Esophagus muscularis mucosa (tissue), 4 donors: Measurements from ENCODE around the gene SPIRE2.

Source experiments
- EP300 ChIP-seq: sonication (generic); formaldehyde crosslinking; IDR thresholded peaks from one replicate; pipeline ENCODE4 v1.6.1; 2017; ENCODE audit warnings: antibody characterized with exemption
- POLR2A ChIP-seq: fragments of 450-650 bp; IDR thresholded peaks from one replicate; pipeline ENCODE4 v1.6.1; 2017; ENCODE audit warnings: antibody characterized with exemption, moderate library complexity, mild to moderate bottlenecking, low read depth
- POLR2AphosphoS5 ChIP-seq, 2 donors: sonication (generic); formaldehyde crosslinking; IDR thresholded peaks; one replicate each; pipeline ENCODE4 v1.6.1; 2017; ENCODE audit warnings: antibody characterized with exemption in 2 of 2
- TF ChIP-seq, protein P1 (sequence below), 3 experiments: fragments of 200-600 bp in 2 of 3; fragments of 450-650 bp in 1 of 3; sonication (generic) in 2 of 3; IDR thresholded peaks; one replicate each; pipeline ENCODE4 v1.5.1; 2017 to 2019; ENCODE audit warnings: antibody characterized with exemption in 3 of 3, mild to moderate bottlenecking in 2 of 3, moderate library complexity in 1 of 3

DNA sequence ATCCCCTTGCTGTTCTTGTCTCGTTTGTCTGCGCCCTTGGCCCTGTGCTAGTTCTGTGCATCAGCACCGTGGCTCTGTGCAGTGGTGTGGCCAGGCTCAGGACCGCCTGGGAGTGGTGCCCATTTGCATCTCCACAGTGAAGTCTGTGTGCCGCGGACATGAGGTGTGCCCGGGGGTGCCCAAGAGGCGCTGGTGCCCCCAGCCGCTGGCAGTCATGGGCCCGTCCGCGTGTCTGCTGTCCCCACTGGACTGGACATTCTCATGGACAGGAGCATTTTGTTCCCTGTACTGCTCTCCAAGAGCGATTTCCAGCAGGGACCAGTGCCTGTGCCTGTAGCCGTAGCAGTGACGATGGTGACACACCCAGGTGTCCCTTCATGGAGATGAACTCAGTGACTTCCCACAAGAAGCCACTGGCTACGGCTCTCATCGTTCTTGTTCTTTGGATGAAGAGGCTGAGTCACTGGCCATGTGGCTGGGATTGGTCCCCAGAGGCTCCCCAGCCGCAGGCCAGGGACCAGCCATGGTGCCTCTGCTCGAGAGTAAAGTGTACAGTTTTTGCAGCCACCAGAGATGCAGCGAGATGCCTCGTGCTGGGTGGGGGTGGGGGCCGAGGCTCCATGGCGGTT lies 77.3 kb downstream of the SPIRE2 start:
- TF ChIP-seq, protein P1, sequence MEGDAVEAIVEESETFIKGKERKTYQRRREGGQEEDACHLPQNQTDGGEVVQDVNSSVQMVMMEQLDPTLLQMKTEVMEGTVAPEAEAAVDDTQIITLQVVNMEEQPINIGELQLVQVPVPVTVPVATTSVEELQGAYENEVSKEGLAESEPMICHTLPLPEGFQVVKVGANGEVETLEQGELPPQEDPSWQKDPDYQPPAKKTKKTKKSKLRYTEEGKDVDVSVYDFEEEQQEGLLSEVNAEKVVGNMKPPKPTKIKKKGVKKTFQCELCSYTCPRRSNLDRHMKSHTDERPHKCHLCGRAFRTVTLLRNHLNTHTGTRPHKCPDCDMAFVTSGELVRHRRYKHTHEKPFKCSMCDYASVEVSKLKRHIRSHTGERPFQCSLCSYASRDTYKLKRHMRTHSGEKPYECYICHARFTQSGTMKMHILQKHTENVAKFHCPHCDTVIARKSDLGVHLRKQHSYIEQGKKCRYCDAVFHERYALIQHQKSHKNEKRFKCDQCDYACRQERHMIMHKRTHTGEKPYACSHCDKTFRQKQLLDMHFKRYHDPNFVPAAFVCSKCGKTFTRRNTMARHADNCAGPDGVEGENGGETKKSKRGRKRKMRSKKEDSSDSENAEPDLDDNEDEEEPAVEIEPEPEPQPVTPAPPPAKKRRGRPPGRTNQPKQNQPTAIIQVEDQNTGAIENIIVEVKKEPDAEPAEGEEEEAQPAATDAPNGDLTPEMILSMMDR (IDR thresholded peaks at IDR 0.05): no peak
- no peak for TF ChIP-seq POLR2AphosphoS5 (IDR thresholded peaks at IDR 0.05)
- TF ChIP-seq POLR2A: no peak
- TF ChIP-seq EP300: no peak
